ENCODE results near the gene KRTAP3-2.

GRCh38 chr17:40953881-40954280, 45.8 kb downstream of the KRTAP3-2 start:
- TF ChIP-seq CTCF (IDR thresholded peaks at IDR 0.05 in 8 of 11, conservative IDR thresholded peaks at IDR 0.05 in 3 of 11) (no peak), POLR2A (IDR thresholded peaks at IDR 0.05) (no peak)
